ENCODE results near the gene FAM9C.

- TF ChIP-seq POLR2A (IDR thresholded peaks at IDR 0.05), result no peak
- TF ChIP-seq, protein P1, sequence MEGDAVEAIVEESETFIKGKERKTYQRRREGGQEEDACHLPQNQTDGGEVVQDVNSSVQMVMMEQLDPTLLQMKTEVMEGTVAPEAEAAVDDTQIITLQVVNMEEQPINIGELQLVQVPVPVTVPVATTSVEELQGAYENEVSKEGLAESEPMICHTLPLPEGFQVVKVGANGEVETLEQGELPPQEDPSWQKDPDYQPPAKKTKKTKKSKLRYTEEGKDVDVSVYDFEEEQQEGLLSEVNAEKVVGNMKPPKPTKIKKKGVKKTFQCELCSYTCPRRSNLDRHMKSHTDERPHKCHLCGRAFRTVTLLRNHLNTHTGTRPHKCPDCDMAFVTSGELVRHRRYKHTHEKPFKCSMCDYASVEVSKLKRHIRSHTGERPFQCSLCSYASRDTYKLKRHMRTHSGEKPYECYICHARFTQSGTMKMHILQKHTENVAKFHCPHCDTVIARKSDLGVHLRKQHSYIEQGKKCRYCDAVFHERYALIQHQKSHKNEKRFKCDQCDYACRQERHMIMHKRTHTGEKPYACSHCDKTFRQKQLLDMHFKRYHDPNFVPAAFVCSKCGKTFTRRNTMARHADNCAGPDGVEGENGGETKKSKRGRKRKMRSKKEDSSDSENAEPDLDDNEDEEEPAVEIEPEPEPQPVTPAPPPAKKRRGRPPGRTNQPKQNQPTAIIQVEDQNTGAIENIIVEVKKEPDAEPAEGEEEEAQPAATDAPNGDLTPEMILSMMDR (IDR thresholded peaks at IDR 0.05 in 4 of 5, conservative IDR thresholded peaks at IDR 0.05 in 1 of 5), result no peak
These were observed 6.7 kb upstream of the FAM9C start for GRCh38 chrX:13051167-13051528.
